Measurements from ENCODE around the gene BTBD1.
A peak's percentile ranks its signal among the peaks of the same experiment; 100 is the strongest.
"Not testable (repeated sequence)": the region's sequence is repeated elsewhere in the genome, so short reads cannot be mapped to it uniquely, and the experiment has no call there.

The BTBD1 gene

GRCh38 chr15:83012076-83012426, 55.0 kb downstream of the BTBD1 start:
- TF ChIP-seq CTCF (IDR thresholded peaks at IDR 0.05; ENCODE audit: low read depth, low read length, missing control alignments), result no peak
- no peak for DNase-seq (ENCODE audit: low read depth)
- H3K4me3 ChIP-seq (ENCODE audit: low read depth, low read length), result peak overlapping the region; percentile 83

GRCh38 chr15:83011271-83012075, 55.6 kb downstream of the BTBD1 start, which contains the start of gene C15orf40:
TSS of gene C15orf40 (minus strand) at chr15:83011639. CDS start at chr15:83011607, 32 bp downstream.
- H3K4me3 ChIP-seq (ENCODE audit: low read depth, low read length), result peak within 1 kb of the TSS; percentile 83
- peak; percentile 69 for TF ChIP-seq CTCF (IDR thresholded peaks at IDR 0.05; ENCODE audit: low read depth, low read length, missing control alignments)
- DNase-seq (ENCODE audit: low read depth), result peak; percentile 79

DNA sequence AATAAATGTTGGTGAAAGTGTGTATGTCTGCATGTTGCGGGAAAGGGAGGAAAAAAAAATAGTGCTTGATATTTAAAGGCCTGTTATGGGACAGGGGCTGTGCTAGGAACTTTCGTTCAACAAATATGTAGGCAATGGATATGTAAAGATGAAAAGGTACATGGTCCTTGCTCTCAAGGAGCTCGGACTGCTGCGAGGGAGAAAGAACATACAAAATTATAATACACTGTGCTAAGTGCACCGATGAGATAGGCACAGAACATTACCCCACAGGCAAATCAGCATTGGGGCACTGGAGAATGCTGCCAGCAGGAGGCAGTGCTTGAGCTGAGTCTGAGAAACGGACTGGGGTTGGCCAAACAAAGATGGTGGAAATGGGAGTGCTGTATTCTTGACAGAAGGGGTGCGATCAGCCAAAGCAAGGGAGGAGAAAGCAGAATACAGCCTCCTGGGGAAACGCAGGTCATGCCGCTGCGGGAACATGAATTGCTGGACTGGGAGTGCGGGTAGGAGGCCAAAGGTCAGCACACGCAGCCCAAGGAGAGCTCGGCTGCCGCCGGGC, 56.3 kb downstream of the BTBD1 start:
- peak; percentile 91 for TF ChIP-seq CTCF (IDR thresholded peaks at IDR 0.05; ENCODE audit: low read depth, low read length, missing control alignments)
- DNase-seq (ENCODE audit: low read depth), result peak; percentile 77
- H3K4me3 ChIP-seq (ENCODE audit: low read depth, low read length), result peak overlapping the region; percentile 83

DNA sequence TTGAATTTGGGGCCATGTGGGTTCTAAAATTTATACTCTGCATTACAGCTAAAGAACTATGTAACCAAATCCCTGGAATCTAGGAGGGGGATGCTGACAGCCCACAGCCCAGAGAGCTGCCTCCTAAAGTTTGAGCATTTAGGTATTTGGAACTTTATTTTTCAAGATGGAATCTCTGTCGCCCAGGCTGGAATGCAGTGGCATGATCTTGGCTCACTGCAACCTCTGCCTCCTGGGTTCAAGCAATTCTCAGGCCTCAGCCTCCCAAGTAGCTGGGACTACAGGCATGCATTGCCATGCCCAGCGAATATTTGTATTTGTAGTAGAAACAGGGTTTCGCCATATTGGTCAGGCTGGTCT, 66.4 kb downstream of the BTBD1 start:
- DNase-seq (ENCODE audit: low read depth); H3K4me3 ChIP-seq (ENCODE audit: low read depth, low read length): not testable (repeated sequence)

GRCh38 chr15:82999905-83000671, 67.0 kb downstream of the BTBD1 start:
- no peak for DNase-seq (ENCODE audit: low read depth)
- peak; percentile 59 for TF ChIP-seq CTCF (IDR thresholded peaks at IDR 0.05; ENCODE audit: low read depth, low read length, missing control alignments)
- peak overlapping the region; percentile 28 for H3K4me3 ChIP-seq (ENCODE audit: low read depth, low read length)

- no peak overlapping the region for H3K4me3 ChIP-seq (ENCODE audit: low read depth, low read length)
- TF ChIP-seq CTCF (IDR thresholded peaks at IDR 0.05; ENCODE audit: low read depth, low read length, missing control alignments), result no peak
- DNase-seq (ENCODE audit: low read depth), result no peak
Measured at GRCh38 chr15:82999426-82999825, 67.6 kb downstream of the BTBD1 start.

- no peak for DNase-seq (ENCODE audit: low read depth)
Measured at GRCh38 chr15:82995938-82996337, 71.1 kb downstream of the BTBD1 start.

More at GRCh38 chr15:82995938-82996337, 71.1 kb downstream of the BTBD1 start:
- TF ChIP-seq CTCF (IDR thresholded peaks at IDR 0.05; ENCODE audit: low read depth, low read length, missing control alignments), result no peak
- no peak overlapping the region for H3K4me3 ChIP-seq (ENCODE audit: low read depth, low read length)

All from GM12864 (cell line).